Raji (cell line): Measurements from ENCODE around the gene CASP7.

Experiments used
- POLR2A ChIP-seq: IDR thresholded peaks from 2 replicates; pipeline ENCODE4 v1.6.1; 2011; ENCODE audit warnings: low read depth, low read length, control low read depth; ENCODE audit not compliant: insufficient read depth

The CASP7 gene

DNA sequence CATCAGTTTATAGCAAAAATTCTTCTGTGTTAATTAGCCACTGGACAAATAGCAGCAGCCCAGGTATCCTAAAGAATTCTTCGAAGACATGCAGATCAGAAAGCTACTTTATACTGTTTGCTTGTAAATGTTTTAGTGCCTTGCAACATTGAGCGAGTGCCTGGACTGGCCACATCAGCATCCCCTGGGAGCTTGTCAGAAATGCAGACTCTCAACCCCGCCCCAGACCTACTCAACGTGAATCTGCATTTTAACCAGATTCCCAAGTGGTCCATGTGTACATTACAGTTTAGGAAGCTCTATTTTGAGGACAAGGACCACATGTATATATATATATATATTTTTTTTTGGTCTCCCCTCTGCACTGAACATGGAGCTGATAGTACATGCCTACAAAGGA lies 53.3 kb downstream of the CASP7 start:
- TF ChIP-seq POLR2A, result no peak

GRCh38 chr10:113733635-113734034 lies 53.9 kb downstream of the CASP7 start:
- TF ChIP-seq POLR2A, result no peak

GRCh38 chr10:113735913-113736312 lies 56.2 kb downstream of the CASP7 start:
- TF ChIP-seq POLR2A, result no peak

GRCh38 chr10:113736576-113736975 lies 56.9 kb downstream of the CASP7 start:
- no peak for TF ChIP-seq POLR2A

DNA sequence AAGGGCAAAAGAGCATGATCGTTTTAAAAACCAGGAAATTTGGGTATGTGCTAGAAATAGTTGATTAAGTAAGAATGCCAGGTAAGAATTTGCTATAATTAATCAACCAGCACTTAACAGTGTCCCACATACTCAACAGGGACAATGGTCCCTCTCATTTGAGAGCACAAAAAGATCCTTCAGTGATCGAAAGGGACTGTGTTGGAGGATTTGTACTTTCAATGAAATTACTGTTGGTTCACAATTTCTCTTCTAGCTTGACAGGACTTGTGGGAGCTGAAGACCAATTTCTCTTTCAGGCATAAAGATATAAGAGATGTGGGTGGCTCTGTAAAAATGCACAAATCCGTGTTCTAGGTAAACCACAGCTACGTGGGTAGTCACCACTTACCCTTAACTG lies 59.3 kb downstream of the CASP7 start:
- no peak for TF ChIP-seq POLR2A

GRCh38 chr10:113739577-113739976 lies 59.9 kb downstream of the CASP7 start:
- no peak for TF ChIP-seq POLR2A

GRCh38 chr10:113740850-113741249 lies 61.1 kb downstream of the CASP7 start:
- no peak for TF ChIP-seq POLR2A

DNA sequence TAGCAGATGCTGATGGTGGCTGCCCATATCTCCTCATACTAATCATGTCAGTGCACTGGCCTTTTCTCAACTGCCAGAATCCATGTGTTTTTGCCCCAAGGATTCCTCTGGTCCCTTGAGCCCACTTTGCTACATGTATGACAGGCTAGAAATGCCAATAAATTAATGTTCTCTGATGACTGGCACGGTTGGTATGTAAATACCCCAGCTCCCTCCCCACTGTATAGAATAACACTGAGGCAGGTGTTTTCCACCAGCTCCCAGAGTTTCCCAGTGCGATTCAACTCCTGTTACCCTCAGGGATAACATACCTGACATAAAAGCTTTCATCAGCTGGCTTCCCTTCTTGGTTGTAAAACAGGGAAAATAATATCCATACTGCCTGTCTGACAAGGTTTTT lies 62.8 kb downstream of the CASP7 start:
- TF ChIP-seq POLR2A, result no peak

DNA sequence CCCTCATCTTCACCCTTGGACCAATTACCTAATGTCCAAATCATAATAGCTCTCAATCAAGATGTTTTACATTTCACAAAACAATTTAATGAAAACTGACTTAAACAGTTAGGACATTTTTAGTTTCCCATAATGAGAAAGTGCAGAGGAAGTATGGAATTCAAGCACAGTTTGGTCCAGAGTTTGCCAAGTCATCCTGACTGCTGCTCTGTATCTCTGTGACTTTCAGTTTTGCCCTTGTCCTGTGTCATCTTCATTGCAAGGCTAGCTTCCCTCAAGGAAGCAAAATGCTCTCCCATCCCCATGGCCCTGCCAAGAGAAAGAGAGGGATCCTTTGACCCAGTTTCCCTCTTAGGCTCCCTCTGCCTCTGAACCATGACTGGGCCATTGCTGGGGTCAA lies 63.9 kb downstream of the CASP7 start:
- no peak for TF ChIP-seq POLR2A

GRCh38 chr10:113745374-113745773 lies 65.7 kb downstream of the CASP7 start:
- TF ChIP-seq POLR2A, result no peak

- TF ChIP-seq POLR2A, result no peak
These were observed 66.7 kb downstream of the CASP7 start for GRCh38 chr10:113746217-113746957.

GRCh38 chr10:113751181-113751732 lies 71.5 kb downstream of the CASP7 start, which contains the start of gene PLEKHS1:
PLEKHS1 (plus strand) TSS chr10:113751682; CDS start chr10:113755278, 3,596 bp downstream.
- no peak for TF ChIP-seq POLR2A

DNA sequence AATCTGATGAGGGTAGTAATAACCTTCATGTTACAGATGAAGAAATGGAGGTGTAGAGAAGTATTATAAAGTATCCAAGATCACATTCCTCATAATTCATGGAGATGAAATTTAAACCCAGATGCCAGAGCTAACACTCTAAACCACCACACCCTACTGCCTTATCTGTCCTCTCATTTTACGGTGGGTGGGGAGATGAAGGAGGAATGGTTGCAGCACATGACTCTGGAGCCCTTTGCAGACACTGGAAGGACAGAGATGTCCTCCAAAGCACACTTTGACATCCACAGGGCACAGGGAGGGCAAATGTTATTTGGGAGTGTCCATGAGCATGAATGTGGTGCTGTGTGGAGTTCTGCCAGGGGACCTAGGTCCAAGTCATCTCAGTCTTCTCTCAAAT lies 72.8 kb downstream of the CASP7 start:
- no peak for TF ChIP-seq POLR2A

GRCh38 chr10:113753020-113753692 lies 73.4 kb downstream of the CASP7 start:
- TF ChIP-seq POLR2A, result no peak

DNA sequence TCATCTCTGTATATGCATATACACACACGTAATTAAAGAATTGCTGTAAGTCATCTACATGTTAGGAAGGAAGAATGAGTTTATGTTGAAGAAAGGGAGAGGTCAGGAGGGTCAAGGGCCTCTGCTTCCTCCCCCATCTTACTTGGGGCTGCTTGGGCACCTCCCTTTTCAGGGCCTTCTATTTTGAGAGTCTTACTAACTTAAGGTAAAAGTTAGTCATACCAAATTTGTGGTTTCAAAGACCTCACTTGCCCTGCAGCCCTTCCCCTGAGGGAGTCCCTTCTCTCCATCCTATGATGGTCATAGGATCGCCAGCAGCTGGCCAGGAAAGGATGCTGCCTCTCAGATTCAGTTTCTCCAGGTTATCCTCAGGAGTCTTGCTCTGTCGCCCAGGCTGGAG lies 74.4 kb downstream of the CASP7 start:
- TF ChIP-seq POLR2A, result no peak

DNA sequence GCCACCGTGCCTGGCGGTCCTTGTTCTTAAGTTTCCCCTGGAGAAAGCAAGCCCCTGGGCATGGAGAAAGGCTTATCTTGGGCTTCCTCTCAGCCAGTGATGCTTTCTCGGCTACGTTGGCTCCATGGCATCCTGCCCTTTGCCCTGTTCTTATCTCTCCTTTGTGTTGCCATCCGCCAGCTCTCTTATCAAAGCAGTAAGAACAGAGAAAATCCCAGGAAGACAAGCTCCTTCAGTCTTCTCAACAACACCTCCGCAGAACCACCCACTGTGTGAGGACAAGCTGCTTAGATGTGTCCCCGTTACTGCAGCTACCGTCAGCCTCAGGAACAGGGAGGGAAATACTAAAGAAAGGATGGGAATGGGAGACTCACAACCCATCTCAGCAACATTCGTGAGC lies 75.1 kb downstream of the CASP7 start:
- no peak for TF ChIP-seq POLR2A

- TF ChIP-seq POLR2A, result no peak
These were observed 77.3 kb downstream of the CASP7 start for GRCh38 chr10:113756940-113757543.

GRCh38 chr10:113762083-113762482 lies 82.4 kb downstream of the CASP7 start:
- TF ChIP-seq POLR2A, result no peak
